HG02981 (cell line): ENCODE data around the gene CAPN11.
"Not testable (repeated sequence)": the region's sequence is repeated elsewhere in the genome, so short reads cannot be mapped to it uniquely, and the experiment has no call there.

ENCODE experiments used
- ATAC-seq: cut with Tn5 transposase; IDR thresholded peaks from one replicate; pipeline ENCODE4 v1.9.1; 2021; ENCODE audit warnings: mild to moderate bottlenecking, moderate library complexity; ENCODE audit not compliant: unreplicated experiment

Gene CAPN11

DNA sequence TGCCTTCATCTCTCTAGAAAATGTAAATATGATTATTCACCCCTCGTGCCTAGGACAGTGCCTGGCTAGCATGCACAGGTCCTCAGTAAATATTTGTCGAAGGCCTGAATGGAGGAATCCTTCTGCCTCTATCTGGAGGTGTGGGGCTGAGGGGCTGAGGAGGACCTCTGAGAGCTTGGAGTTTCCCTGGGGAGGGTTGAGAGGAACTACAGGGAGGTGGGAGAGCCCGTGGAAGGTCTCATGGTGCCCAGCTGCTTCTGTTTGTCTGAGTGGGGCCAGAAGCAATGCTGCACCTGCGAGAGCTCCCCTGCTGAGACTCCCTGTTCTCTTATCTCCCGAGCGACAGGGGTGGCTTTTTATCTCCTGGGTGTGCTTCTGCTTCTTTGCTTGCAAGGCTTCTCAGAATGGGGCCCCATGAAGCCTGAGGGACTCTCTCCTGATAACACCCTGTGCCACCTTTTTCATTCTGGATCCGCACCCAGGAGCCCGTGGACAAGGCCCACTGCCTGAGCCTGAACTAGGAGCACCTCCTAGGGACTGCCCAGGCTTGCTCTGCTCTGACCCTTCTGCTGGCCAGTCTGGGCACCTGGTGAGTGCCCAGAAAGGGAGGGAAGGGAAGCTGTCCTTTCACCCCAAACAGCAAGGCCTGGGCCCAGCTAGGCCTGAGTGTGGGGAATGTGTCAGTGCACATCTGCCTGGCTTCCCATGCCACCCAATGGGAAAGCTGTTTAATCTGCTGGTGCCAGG is 67.1 kb downstream of the CAPN11 start:
- no peak for ATAC-seq

- ATAC-seq = no peak
Observed at GRCh38 chr6:44226368-44227147, 67.9 kb downstream of the CAPN11 start.

DNA sequence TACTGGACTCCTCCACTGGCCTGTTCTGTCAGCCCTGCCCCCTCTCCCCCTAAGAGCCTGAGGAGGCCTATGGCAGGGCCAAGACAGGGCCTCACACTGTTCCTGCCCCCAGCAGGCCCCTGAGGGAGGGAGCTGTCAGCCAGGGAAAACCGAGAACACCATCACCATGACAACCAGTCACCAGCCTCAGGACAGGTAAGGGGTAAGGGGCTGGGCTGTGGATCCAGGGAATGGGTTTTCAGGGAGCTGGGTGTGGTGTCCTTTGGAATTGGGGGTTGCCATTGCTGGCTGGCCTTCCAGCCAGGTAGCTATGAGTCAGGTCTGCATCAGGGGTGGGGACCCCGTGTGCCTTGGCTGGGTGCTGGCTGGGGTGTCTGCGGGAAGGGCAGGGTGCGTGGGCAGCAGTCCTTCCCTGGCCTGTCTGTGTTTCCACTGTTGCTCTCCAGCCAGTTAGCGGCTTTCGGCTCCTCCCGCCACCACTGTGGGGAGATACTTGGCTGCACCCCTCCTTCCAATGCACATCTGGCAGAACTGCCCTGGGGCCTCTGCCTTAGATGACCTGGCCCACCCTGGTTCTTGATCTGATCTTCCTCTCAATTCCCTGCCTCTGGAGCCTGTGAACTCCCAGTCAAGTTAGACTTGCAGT is 68.7 kb downstream of the CAPN11 start:
- ATAC-seq = no peak

DNA sequence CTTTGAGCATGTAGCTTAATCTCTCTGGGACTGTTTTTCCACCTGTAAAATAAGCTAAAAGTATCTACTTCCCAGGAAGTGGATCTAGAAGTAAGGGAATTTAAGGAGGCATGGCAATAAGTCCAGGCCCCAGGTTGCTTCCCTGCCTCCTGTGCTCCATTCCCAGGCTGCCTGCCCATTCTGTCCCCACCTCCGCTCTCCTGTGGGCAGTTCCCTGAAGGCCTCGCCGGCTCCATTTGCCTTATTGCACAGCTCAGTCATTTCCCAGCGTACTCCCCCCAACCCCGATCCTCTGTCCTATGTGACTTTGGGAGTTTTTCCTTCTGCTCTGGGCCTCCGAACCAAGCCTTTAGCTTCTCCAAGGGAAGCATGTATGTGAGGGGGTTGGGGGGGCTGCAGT is 69.4 kb downstream of the CAPN11 start:
- ATAC-seq = no peak

- no peak for ATAC-seq
Observed at GRCh38 chr6:44228433-44228832, 69.8 kb downstream of the CAPN11 start.

DNA sequence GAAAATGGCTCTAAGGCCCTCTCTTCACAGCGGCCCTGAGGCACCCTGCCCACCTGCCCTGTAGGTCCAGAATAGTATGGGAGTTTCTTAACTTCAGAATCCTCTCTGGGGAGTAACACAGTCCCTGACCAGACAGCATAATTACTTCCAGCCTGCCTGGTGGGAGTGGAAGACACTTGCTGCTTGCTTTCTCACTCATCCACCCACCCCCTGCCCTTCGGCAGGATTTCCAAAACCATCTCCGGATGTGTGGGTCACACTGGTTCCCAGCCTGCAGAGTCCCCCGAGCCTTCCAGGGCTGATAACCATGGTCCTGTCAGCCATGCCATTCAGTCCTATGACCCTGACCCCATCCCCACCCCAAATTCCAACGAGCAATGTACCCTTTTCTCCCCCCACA is 70.2 kb downstream of the CAPN11 start:
- ATAC-seq = no peak

- ATAC-seq = no peak
Observed at GRCh38 chr6:44229376-44230033, 70.9 kb downstream of the CAPN11 start.

GRCh38 chr6:44230034-44230675 is 71.5 kb downstream of the CAPN11 start:
- ATAC-seq = no peak

DNA sequence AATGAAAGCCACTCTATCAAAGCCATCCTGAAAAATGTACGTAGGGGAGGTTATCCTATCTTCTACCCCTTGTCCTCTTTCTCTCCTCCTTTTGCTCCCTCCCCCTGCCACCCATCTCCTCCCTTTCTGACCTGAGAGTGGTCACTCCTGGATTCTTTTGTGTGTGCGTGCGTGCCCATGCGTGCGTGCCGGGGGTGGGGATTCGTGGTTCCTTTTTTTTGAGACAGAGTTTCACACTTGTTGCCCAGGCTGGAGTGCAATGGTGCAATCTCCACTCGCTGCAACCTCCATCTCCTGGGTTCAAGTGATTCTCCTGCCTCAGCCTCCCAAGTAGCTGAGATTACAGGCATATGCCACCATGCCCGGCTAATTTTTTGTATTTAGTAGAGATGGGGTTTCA is 72.8 kb downstream of the CAPN11 start:
- ATAC-seq = not testable (repeated sequence)

DNA sequence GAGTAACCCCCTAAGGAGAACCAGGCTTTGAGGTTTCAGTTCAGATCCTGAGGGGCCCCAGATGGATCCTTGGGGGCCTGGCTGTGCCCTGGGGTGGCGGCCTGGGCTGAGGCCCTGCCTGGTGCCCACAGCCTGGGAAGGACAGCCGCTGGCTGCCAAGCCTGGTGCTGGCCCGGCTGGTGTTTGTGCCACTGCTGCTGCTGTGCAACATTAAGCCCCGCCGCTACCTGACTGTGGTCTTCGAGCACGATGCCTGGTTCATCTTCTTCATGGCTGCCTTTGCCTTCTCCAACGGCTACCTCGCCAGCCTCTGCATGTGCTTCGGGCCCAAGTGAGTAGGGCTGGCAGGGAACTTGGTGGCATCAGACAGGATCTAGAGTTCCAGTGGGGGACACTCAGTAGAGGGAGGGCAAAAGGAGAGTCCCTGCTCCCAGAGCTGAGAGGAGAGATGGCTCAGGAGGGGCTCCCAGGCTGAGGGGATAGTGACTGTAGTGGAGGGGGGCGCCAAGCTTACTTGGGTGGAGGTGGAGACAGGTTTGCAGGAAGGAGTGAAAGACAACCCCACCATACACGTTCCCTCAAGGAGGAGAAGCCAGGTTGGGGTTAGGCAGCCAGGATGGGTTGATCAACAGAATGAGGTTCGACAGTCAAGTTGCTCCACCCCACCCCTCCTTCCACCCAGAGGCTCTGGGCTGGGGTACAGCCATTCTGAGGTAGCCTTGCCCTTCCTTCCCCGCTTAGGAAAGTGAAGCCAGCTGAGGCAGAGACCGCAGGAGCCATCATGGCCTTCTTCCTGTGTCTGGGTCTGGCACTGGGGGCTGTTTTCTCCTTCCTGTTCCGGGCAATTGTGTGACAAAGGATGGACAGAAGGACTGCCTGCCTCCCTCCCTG is 74.3 kb downstream of the CAPN11 start:
- no peak for ATAC-seq

DNA sequence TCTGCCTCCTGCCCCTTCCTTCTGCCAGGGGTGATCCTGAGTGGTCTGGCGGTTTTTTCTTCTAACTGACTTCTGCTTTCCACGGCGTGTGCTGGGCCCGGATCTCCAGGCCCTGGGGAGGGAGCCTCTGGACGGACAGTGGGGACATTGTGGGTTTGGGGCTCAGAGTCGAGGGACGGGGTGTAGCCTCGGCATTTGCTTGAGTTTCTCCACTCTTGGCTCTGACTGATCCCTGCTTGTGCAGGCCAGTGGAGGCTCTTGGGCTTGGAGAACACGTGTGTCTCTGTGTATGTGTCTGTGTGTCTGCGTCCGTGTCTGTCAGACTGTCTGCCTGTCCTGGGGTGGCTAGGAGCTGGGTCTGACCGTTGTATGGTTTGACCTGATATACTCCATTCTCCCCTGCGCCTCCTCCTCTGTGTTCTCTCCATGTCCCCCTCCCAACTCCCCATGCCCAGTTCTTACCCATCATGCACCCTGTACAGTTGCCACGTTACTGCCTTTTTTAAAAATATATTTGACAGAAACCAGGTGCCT is 75.0 kb downstream of the CAPN11 start:
- ATAC-seq = no peak
